Measurements from ENCODE around the gene SLAMF8.

GRCh38 chr1:159849626-159850366 is 23.1 kb downstream of the SLAMF8 start:
- TF ChIP-seq CTCF (IDR thresholded peaks at IDR 0.05 in 8 of 11, conservative IDR thresholded peaks at IDR 0.05 in 3 of 11) (no peak), POLR2AphosphoS5 (IDR thresholded peaks at IDR 0.05) (no peak), POLR2A (IDR thresholded peaks at IDR 0.05) (no peak)
